D721Med (cell line): Measurements from ENCODE around the gene FLT1.

Source experiments
- DNase-seq: peaks from one replicate; pipeline ENCODE4 v3.0.0; 2011; ENCODE audit warnings: low spot score; ENCODE audit not compliant: insufficient read length
- FAIRE-seq: peaks from 2 replicates; lab custom pipeline; 2011; peaks lifted over from hg19 to GRCh38; lab: Jason Lieb, UNC
- TF ChIP-seq, protein P1 (sequence below): IDR thresholded peaks from 2 replicates; pipeline ENCODE4 v1.5.1; 2012; ENCODE audit warnings: mild to moderate bottlenecking, control low read depth; ENCODE audit not compliant: insufficient read depth; ENCODE audit errors: missing control alignments

Gene FLT1

DNA sequence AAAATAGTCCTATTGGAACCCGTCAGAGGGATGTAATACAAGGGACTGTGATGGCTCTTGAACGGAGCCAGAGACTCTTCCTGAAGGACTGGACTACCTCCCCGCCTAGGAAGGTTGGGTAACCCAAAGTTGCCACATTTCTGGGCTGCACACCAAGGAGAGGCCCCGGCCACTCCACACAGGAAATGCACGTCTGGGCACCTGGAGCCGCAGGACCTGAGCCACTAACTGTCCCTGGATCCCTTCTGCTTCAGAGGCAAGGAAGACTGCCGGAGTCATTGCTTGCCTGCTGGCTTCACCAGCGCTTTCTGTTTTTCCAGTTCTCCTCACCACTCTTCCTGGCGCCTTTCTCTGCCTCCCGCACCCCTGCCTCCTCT, 1.2 kb upstream of the FLT1 start:
- TF ChIP-seq, protein P1, sequence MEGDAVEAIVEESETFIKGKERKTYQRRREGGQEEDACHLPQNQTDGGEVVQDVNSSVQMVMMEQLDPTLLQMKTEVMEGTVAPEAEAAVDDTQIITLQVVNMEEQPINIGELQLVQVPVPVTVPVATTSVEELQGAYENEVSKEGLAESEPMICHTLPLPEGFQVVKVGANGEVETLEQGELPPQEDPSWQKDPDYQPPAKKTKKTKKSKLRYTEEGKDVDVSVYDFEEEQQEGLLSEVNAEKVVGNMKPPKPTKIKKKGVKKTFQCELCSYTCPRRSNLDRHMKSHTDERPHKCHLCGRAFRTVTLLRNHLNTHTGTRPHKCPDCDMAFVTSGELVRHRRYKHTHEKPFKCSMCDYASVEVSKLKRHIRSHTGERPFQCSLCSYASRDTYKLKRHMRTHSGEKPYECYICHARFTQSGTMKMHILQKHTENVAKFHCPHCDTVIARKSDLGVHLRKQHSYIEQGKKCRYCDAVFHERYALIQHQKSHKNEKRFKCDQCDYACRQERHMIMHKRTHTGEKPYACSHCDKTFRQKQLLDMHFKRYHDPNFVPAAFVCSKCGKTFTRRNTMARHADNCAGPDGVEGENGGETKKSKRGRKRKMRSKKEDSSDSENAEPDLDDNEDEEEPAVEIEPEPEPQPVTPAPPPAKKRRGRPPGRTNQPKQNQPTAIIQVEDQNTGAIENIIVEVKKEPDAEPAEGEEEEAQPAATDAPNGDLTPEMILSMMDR = no peak
- DNase-seq = no peak
- FAIRE-seq = no peak

DNA sequence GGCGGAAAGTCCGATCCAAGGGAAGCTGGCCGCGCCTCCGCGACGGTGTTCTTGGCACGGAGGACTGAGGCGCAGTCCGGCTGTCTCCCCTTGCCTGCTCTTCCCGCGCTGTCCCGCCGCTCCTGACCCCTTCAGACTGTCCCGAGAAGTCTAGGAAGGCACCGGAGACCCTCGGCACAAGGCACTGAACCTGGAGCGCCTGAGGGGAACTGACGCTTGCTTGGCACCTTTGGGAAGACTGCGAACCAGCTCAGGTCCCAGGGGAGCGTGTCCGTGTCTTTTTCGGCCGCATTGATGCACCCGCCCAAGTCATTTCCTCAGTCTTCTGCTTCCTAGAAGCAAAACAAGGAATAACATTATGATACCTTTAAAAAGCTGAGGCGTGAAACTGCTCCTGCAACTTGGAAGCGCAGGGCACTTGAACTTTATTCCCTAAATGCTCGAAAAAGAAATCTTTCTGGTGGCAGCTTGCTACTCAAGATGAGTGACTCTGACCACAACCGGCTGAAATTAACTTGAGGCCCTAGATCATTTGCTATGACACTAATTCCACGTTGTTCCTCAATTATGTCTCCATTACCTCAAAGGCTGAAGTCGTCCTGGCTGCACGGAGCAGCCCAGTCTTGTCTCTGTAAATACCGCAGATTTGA, 735 bp upstream of the FLT1 start:
- FAIRE-seq (no peak), DNase-seq (no peak)
- TF ChIP-seq, protein P1 = no peak

DNA sequence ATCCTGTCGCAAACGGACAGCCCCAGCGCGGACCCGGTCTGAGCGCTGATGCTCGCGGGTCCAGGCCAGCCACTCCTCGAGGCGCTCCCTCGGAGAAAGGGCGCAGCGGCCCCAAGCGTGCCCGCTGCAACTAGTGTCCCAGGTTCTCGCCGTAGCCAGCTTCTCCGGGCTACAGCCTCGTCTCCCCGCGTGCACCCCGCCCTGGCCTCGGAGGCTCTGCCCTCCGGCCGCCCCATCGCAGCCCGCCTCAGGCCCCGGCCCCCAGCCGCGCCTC, 487 bp downstream of the FLT1 start:
- TF ChIP-seq, protein P1 = no peak
- FAIRE-seq = no peak
- DNase-seq = no peak

DNA sequence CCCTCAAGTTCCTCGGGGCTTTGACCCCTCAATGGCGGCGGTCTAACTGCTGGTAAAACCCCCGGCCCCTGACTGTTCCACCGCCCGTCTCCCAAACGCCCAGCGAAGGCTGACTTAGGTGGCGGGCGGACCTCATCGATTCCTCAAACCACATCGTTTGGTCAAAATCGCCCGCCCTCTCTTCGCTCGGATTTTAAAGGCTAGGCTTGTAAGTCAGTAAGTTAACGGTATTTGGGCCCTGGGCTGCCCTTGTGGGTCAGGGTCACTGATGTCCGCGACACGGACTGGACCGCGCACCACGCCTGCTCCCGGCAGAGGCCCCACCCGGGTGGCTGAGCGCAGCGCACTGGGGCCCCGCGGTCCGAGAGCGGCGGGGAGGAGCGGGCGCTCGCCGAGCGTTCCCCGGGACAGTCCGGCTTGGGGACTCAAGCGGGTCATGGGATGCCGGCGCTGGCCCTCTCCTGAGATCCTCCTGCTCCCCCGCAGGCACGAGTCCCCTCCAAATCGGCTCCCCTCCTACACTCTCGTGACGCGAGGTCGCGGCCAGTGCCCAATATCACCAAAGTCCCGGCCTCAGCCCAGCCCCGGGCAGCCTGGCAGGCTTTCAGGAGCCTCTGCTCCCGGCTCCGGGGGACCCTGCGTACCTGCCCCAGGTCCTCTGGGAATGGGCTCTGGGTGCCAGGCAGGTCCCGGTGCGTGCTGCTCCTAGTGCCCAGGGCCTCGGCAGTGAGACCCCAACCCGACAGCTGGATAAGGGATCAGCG, 1.0 kb downstream of the FLT1 start:
- TF ChIP-seq, protein P1 = no peak
- FAIRE-seq = no peak
- DNase-seq = no peak

DNA sequence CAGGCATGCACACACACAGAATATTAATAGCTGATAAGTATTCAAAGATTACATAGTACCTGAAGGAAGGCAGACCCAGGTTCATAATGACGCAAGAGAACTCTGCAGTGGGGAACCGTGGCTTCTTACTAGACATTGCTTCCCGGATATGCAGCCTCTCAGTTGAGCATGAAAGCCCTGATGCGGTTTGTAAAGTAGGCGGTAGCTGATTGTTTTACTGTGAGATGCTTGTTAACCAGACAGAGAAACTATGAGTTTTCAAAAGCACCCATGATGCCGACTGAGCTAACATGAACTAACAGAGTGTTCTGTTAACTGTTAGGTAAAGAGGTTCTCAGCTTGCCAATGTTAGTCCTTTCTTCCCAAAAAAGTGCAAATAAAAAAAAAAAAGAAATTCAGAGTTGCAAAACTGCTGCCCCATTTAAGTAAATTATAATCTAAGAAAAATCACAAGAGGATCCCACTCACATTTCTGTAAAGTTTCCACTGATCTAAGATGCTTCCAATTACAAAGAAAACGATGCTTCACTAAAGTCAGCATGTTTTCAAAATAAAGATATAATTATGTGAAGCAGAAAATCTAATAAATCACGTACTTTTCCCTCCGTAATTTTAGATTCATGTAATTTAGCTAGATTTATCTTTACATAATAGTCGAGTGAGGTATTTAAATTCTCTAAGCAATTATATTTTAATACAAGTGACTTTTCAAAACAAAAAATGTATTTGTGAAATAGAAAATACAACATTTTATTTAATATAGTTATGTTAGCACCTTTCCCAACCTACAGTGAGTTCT, 2.2 kb downstream of the FLT1 start:
- TF ChIP-seq, protein P1 = no peak
- FAIRE-seq = no peak
- no peak for DNase-seq

DNA sequence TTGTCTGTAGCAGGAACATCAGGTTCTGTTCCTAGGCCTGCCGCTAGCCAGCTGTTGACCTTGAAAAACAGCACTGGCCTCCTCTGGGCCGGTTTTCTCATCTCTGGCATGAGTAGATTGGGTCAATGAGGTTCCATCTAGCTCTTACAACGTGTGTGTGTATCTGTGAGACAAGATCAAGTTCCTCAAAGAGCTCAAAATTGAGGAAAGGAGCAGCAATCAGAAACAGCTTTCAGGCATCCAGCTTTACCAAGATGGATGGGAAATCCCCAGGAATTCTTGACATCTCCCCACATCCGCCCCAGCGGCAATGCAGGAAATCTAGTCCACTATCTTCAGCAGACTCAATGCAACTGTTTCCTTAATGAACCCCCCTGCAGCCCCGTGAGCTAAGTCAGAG, 4.9 kb downstream of the FLT1 start:
- FAIRE-seq (no peak), DNase-seq (no peak)

More for the DNA sequence above, 4.9 kb downstream of the FLT1 start:
- TF ChIP-seq, protein P1 = no peak
